CD14-positive monocyte (primary cell): ENCODE data around the gene CRISPLD2. TPM values are rescaled to one million over a fixed set of nuclear protein-coding genes. Genes with fewer than 3 reads are reported as not detected.

ENCODE experiments used
- DNase-seq, 3 donors: peaks; one replicate each; pipeline ENCODE4 v3.0.0-alpha.2; 2011 to 2022
- H2AFZ ChIP-seq: 2 replicates; pipeline ENCODE4 v1.6.0; 2012; ENCODE audit warnings: mild to moderate bottlenecking, low read depth, low read length, inconsistent platforms; ENCODE audit not compliant: insufficient read depth, poor library complexity, severe bottlenecking
- H3K27ac ChIP-seq, 2 donors: 1 replicate in 1 of 2; 2 replicates in 1 of 2; pipeline ENCODE4 v1.5.1; 2012 to 2013; ENCODE audit warnings: low read length in 2 of 2, control low read depth in 1 of 2, inconsistent platforms in 1 of 2, low read depth in 1 of 2, mild to moderate bottlenecking in 1 of 2
- H3K27me3 ChIP-seq, 2 donors: one replicate each; pipeline versions ENCODE4 v1.6.0 to v1.6.1; 2011 to 2013; ENCODE audit warnings: low read length in 2 of 2; ENCODE audit not compliant: control insufficient read depth in 2 of 2, insufficient read depth in 2 of 2
- H3K36me3 ChIP-seq, 2 donors: replicated peaks in 1 of 2; 1 replicate in 1 of 2; 2 replicates in 1 of 2; pipeline versions ENCODE4 v1.5.1 to v1.6.1; 2012 to 2013; ENCODE audit warnings: low read length in 2 of 2, control low read depth in 1 of 2, inconsistent platforms in 1 of 2, mild to moderate bottlenecking in 1 of 2; ENCODE audit not compliant: insufficient read depth in 2 of 2, control insufficient read depth in 1 of 2
- H3K4me1 ChIP-seq, 2 donors: 1 replicate in 1 of 2; 2 replicates in 1 of 2; pipeline versions ENCODE4 v1.5.1 to v1.6.1; 2012 to 2013; ENCODE audit warnings: low read length in 2 of 2, control low read depth in 1 of 2, inconsistent platforms in 1 of 2, mild to moderate bottlenecking in 1 of 2, moderate library complexity in 1 of 2; ENCODE audit not compliant: insufficient read depth in 2 of 2, control insufficient read depth in 1 of 2
- H3K4me2 ChIP-seq: replicated peaks from 2 replicates; pipeline ENCODE3; 2012; ENCODE audit warnings: low read length, moderate library complexity, mild to moderate bottlenecking; ENCODE audit not compliant: poor library complexity, severe bottlenecking; ENCODE audit errors: extremely low read depth
- H3K4me3 ChIP-seq, 3 experiments: fragments of 200-600 bp in 1 of 3; sonication (generic) in 1 of 3; replicated peaks in 1 of 3; 1 replicate in 2 of 3; 2 replicates in 1 of 3; pipeline ENCODE4 v1.5.1; 2011 to 2013; ENCODE audit warnings: low read length in 3 of 3, mild to moderate bottlenecking in 3 of 3, control low read depth in 2 of 3, low read depth in 2 of 3, inconsistent platforms in 1 of 3, moderate library complexity in 1 of 3
- H3K79me2 ChIP-seq: 2 replicates; pipeline ENCODE4 v1.6.0; 2012; ENCODE audit warnings: mild to moderate bottlenecking, control low read depth, inconsistent platforms, low read length, moderate library complexity; ENCODE audit not compliant: insufficient read depth
- H3K9ac ChIP-seq: 2 replicates; pipeline ENCODE4 v1.6.0; 2017; ENCODE audit warnings: low read length, mild to moderate bottlenecking; ENCODE audit not compliant: insufficient read depth, poor library complexity, severe bottlenecking
- H3K9me3 ChIP-seq, 2 donors: replicated peaks in 1 of 2; 1 replicate in 1 of 2; 2 replicates in 1 of 2; pipeline versions ENCODE4 v1.5.1 to v1.6.1; 2012 to 2013; ENCODE audit warnings: low read length in 2 of 2, control low read depth in 1 of 2; ENCODE audit not compliant: control insufficient read depth in 1 of 2, insufficient read depth in 1 of 2
- H4K20me1 ChIP-seq: 2 replicates; pipeline ENCODE4 v1.6.0; 2012; ENCODE audit warnings: mild to moderate bottlenecking, low read length, control low read depth, moderate library complexity; ENCODE audit not compliant: insufficient read depth
- H3K27ac Mint-ChIP-seq, 7 donors: one replicate each; pipeline ENCODE4 v1.8.0; 2020; ENCODE audit warnings: mild to moderate bottlenecking in 7 of 7, mixed read lengths in 7 of 7, moderate library complexity in 6 of 7, inconsistent platforms in 2 of 7
- H3K27me3 Mint-ChIP-seq, 3 donors: one replicate each; pipeline ENCODE4 v1.8.0; 2021 to 2022; ENCODE audit warnings: low read depth in 3 of 3, mild to moderate bottlenecking in 3 of 3, mixed read lengths in 3 of 3, moderate library complexity in 3 of 3, inconsistent platforms in 1 of 3
- H3K36me3 Mint-ChIP-seq, 2 donors: one replicate each; pipeline ENCODE4 v1.8.0; 2020; ENCODE audit warnings: mixed read lengths in 2 of 2, inconsistent platforms in 1 of 2, mild to moderate bottlenecking in 1 of 2
- H3K4me1 Mint-ChIP-seq: one replicate; pipeline ENCODE4 v1.8.0; 2020; ENCODE audit warnings: mild to moderate bottlenecking, mixed read lengths
- H3K4me3 Mint-ChIP-seq, 2 donors: one replicate each; pipeline ENCODE4 v1.8.0; 2020; ENCODE audit warnings: mild to moderate bottlenecking in 2 of 2, mixed read lengths in 2 of 2, moderate library complexity in 1 of 2
- H3K9me3 Mint-ChIP-seq, 7 donors: one replicate each; pipeline ENCODE4 v1.8.0; 2020 to 2022; ENCODE audit warnings: mixed read lengths in 7 of 7, mild to moderate bottlenecking in 6 of 7, moderate library complexity in 6 of 7, inconsistent platforms in 2 of 7
- CTCF ChIP-seq: fragments of 200-600 bp; IDR thresholded peaks from one replicate; pipeline ENCODE4 v1.8.0; 2022; ENCODE audit warnings: antibody characterized with exemption, mild to moderate bottlenecking
- WGBS: methylation state at CpG from one replicate; pipeline ENCODE4 v1.1.5; 2013; ENCODE audit warnings: missing lambda C conversion rate; ENCODE audit not compliant: insufficient coverage; 5-methylcytosine and 5-hydroxymethylcytosine counted together
- intact Hi-C, 2 donors: fragments of 100-400 bp; cut with micrococcal nuclease; formaldehyde crosslinking; loops; one replicate each; pipeline versions ENCODE4 v1.15.0 to v1.15.1; 2023
- polyA plus RNA-seq, 3 donors: library from polyadenylated mRNA; depleted of rRNA in 1 of 3; unstranded in 2 of 3; stranded (reverse) in 1 of 3; fragments of 300-500 nt in 2 of 3; fragments of >200 nt in 1 of 3; fragmentation: Illumina TruSeq in 2 of 3; gene quantifications; 1 replicate in 2 of 3; 2 replicates in 1 of 3; pipeline ENCODE4 v1.2.3, GENCODE V29; 2012 to 2021

The CRISPLD2 gene
- polyA plus RNA-seq, 3 donors = 40.7 to 90.4 (median 69.0) TPM

GRCh38 chr16:84788920-84789391 lies 30.8 kb upstream of the CRISPLD2 start:
- TF ChIP-seq CTCF = no peak
- Histone ChIP-seq H3K27ac (no peak overlapping the region), H3K4me3 (no peak overlapping the region), H3K9ac (no peak overlapping the region), H3K4me1 (peaks cover 10 to 11% of the 10 kb centered on the region in 2 donors), H3K79me2 (no peaks in the 10 kb centered on the region), H3K36me3 (no peaks in the 10 kb centered on the region), H2AFZ (no peak overlapping the region), H4K20me1 (no peaks in the 10 kb centered on the region), H3K4me2 (no peak overlapping the region), H3K27me3 (no peaks in the 10 kb centered on the region), H3K9me3 (no peaks in the 10 kb centered on the region)
- Mint-ChIP-seq H3K27me3 (peaks cover 0 to 2% (median 0%) of the 10 kb centered on the region in 3 donors), H3K4me3 (no peak overlapping the region), H3K9me3 (no peaks in the 10 kb centered on the region), H3K36me3 (peaks cover 11 to 17% of the 10 kb centered on the region in 2 donors), H3K4me1 (peaks cover 20% of the 10 kb centered on the region), H3K27ac (peak overlapping the region in 1 of 7 donors; percentile 46)
- intact Hi-C loops = no loop called here
- 79% methylated on average over 20 of the region's 22 CpGs for WGBS
- DNase-seq = peak in 2 of 3 donors; percentile 7 to 18

GRCh38 chr16:84789431-84789830 lies 30.4 kb upstream of the CRISPLD2 start:
- peaks cover 11 to 17% of the 10 kb centered on the region in 2 donors for H3K36me3 Mint-ChIP-seq
- Histone ChIP-seq H3K4me1 (peaks cover 15 to 16% of the 10 kb centered on the region in 2 donors), H3K4me2 (no peak overlapping the region), H3K36me3 (no peaks in the 10 kb centered on the region), H3K27ac (no peak overlapping the region), H4K20me1 (no peaks in the 10 kb centered on the region), H3K4me3 (no peak overlapping the region), H3K27me3 (no peaks in the 10 kb centered on the region), H3K9ac (no peak overlapping the region), H2AFZ (no peak overlapping the region), H3K79me2 (no peaks in the 10 kb centered on the region), H3K9me3 (no peaks in the 10 kb centered on the region)
- intact Hi-C loops = no loop called here
- H3K27me3 Mint-ChIP-seq = peaks cover 0 to 2% (median 0%) of the 10 kb centered on the region in 3 donors
- no peaks in the 10 kb centered on the region for H3K9me3 Mint-ChIP-seq
- peak overlapping the region in 1 of 7 donors; percentile 42 for H3K27ac Mint-ChIP-seq
- no peak overlapping the region for H3K4me3 Mint-ChIP-seq
- DNase-seq = no peak
- H3K4me1 Mint-ChIP-seq = peaks cover 25% of the 10 kb centered on the region
- no peak for TF ChIP-seq CTCF
- WGBS = no CpG with 5 or more reads among the region's 11 CpGs
